Left ventricle myocardium inferior (tissue), 1 donor: ENCODE data around the gene TJP3. TPM values are rescaled to one million over a fixed set of nuclear protein-coding genes. Genes with fewer than 3 reads are reported as not detected.

ENCODE experiments used
- DNase-seq: peaks from one replicate; pipeline ENCODE4 v3.0.0-alpha.2; 2020
- H3K27ac ChIP-seq: fragments of 200-600 bp; replicated peaks from 2 replicates; pipeline ENCODE4 v1.8.0; 2021
- H3K27me3 ChIP-seq: fragments of 200-600 bp; 2 replicates; pipeline ENCODE4 v1.8.0; 2021; ENCODE audit warnings: low read depth
- H3K36me3 ChIP-seq: fragments of 200-600 bp; 2 replicates; pipeline ENCODE4 v1.8.0; 2021
- H3K4me1 ChIP-seq: fragments of 200-600 bp; 2 replicates; pipeline ENCODE4 v1.8.0; 2021
- H3K4me3 ChIP-seq: fragments of 200-600 bp; 2 replicates; pipeline ENCODE4 v1.8.0; 2021; ENCODE audit warnings: mild to moderate bottlenecking, moderate library complexity
- H3K9me3 ChIP-seq: fragments of 200-600 bp; replicated peaks from 2 replicates; pipeline ENCODE4 v1.8.0; 2021
- intact Hi-C: fragments of 100-400 bp; cut with micrococcal nuclease; formaldehyde crosslinking; loops from one replicate; pipeline ENCODE4 v1.11.0; 2022
- total RNA-seq: library from RNA; stranded (reverse); fragmentation: NEBNext Ultra II Directional; extraction: Animal tissue kit (Norgen Biotek cat#: 25700); gene quantifications from one replicate; pipeline ENCODE4 v1.2.1, GENCODE V29; 2021
- TF ChIP-seq, protein P1 (sequence below): fragments of 200-600 bp; IDR thresholded peaks from 2 replicates; pipeline ENCODE4 v1.8.0; 2021; ENCODE audit warnings: antibody characterized with exemption, mild to moderate bottlenecking, borderline replicate concordance
- donor health status: DM: no; HTN: yes; CAD: no; lungs with severe emphysema.

The TJP3 gene
- total RNA-seq, 1 donor from 2014 or later, result not detected

DNA sequence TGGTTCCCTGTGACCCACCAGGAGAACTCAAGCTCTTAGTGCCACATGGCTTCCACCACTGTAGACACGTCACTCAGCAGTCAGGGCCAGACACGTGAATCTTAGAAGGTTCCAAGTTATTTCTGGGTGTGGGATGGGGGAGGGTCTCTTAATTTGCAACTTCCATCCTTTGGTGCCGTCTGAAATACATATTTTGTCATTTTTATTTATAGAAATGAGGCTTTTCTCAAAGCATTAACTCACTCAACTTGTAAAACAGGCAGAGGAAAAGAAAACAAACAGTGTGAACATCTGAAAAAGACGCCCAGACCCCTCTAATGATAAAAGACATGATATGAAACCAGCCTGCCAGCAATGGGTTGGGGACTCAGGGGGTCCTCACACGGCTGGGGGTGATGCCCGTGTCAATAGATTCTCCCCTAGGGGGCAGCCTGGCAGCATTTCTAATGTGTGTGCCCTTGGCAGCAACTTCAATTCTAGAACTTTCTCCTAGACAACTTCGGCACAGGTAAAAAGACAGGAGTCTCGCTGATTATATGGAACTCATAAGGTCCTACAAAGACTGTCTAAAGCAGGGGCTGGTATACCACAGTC lies 23.3 kb upstream of the TJP3 start:
- H3K27me3 ChIP-seq, result no peaks in the 10 kb centered on the region
- DNase-seq, result no peak
- intact Hi-C loops, result no loop called here
- peak overlapping the region; percentile 81 for H3K27ac ChIP-seq
- TF ChIP-seq, protein P1, sequence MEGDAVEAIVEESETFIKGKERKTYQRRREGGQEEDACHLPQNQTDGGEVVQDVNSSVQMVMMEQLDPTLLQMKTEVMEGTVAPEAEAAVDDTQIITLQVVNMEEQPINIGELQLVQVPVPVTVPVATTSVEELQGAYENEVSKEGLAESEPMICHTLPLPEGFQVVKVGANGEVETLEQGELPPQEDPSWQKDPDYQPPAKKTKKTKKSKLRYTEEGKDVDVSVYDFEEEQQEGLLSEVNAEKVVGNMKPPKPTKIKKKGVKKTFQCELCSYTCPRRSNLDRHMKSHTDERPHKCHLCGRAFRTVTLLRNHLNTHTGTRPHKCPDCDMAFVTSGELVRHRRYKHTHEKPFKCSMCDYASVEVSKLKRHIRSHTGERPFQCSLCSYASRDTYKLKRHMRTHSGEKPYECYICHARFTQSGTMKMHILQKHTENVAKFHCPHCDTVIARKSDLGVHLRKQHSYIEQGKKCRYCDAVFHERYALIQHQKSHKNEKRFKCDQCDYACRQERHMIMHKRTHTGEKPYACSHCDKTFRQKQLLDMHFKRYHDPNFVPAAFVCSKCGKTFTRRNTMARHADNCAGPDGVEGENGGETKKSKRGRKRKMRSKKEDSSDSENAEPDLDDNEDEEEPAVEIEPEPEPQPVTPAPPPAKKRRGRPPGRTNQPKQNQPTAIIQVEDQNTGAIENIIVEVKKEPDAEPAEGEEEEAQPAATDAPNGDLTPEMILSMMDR, result no peak
- peaks cover 8% of the 10 kb centered on the region for H3K36me3 ChIP-seq
- H3K4me1 ChIP-seq, result peaks cover 50% of the 10 kb centered on the region
- no peak overlapping the region for H3K4me3 ChIP-seq
- H3K9me3 ChIP-seq, result peaks cover 7% of the 10 kb centered on the region

DNA sequence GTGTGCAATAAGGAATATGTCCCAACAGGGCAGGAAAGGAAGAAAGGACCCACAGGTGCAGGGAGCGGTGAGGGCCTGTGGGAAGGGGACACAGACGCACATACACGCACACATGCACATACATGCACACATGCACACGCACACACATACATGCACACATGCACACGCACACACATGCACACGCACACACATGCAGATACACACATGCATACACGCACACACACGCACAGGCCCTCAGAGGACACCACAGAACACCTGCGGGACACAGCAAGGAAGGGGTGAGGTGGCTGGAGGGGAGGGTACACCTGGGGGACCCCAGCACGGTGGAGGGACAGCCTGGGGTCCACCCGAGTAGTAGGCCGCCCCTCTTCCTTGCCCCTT lies 20.8 kb upstream of the TJP3 start:
- peaks cover 13% of the 10 kb centered on the region for H3K9me3 ChIP-seq
- peaks cover 47% of the 10 kb centered on the region for H3K4me1 ChIP-seq
- H3K4me3 ChIP-seq, result peak overlapping the region; percentile 30
- DNase-seq, result no peak
- H3K27ac ChIP-seq, result peak overlapping the region; percentile 42
- intact Hi-C loops, result no loop called here
- H3K27me3 ChIP-seq, result no peaks in the 10 kb centered on the region
- TF ChIP-seq, protein P1, result no peak
- H3K36me3 ChIP-seq, result peaks cover 13% of the 10 kb centered on the region

- intact Hi-C loops, result no loop called here
- Histone ChIP-seq H3K9me3 (peaks cover 13% of the 10 kb centered on the region), H3K4me1 (peaks cover 45% of the 10 kb centered on the region), H3K36me3 (peaks cover 13% of the 10 kb centered on the region), H3K4me3 (peak overlapping the region; percentile 30), H3K27ac (peak overlapping the region; percentile 42), H3K27me3 (no peaks in the 10 kb centered on the region)
- TF ChIP-seq, protein P1, result no peak
- DNase-seq, result no peak
Observed at GRCh38 chr19:3687774-3688706, 20.1 kb upstream of the TJP3 start.

DNA sequence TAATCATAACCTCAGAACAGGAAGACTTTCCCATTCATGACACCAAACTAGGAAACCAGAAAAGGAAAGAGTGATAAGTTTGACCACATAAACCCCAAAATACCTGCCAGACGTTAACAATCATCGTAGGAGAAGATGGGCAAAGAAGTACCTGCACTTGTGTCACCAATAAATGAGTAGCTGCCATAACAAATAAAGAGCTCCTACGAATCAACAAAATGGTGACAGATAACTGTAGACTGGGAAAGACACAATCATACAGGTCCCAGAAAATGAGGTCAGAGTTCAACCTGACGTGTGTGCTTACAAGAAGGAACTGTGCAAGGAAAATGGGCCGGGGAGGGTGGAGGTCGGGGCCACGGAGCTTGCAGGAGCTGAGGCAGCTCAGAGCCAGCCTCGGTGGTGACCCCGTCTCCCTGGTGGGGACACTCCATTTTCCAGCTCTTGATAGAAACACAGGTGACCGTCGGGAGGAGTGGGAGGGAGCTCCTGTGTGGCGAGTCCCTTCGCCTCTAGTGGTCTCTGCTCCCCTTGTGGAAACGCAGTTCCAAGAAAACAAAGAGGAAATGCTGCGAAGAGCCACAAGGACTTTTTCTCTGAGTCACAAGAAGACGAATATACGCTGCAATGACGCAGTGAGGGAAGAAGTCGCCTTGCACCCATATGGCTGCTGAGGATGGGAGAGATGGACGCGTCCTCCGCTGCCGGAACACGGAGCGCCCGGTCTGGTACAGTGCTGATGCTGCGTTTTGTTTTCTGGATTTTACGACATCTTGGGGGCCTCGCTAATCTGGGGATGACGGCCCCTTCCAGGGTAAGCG lies 17.4 kb upstream of the TJP3 start:
- DNase-seq, result no peak
- peaks cover 6% of the 10 kb centered on the region for H3K9me3 ChIP-seq
- intact Hi-C loops, result no loop called here
- TF ChIP-seq, protein P1, result no peak
- peaks cover 12% of the 10 kb centered on the region for H3K36me3 ChIP-seq
- H3K4me3 ChIP-seq, result no peak overlapping the region
- no peak overlapping the region for H3K27ac ChIP-seq
- no peaks in the 10 kb centered on the region for H3K27me3 ChIP-seq
- peaks cover 46% of the 10 kb centered on the region for H3K4me1 ChIP-seq

DNA sequence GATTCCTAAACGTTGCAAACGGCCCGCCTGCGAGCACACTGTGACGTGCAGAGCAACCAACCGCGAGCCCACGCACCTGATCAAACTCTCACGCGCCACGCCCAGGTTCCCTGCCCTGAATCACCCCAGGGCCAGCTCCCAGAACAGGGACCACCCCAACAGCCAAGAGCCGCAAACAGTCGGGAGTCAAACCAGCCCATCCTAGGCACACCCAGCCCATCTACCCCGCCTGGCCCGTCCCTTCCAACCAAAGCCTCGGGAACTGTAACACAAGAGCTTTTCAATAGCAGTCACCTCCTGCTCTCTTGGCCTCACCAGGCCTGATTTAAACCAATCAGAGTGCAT lies 16.8 kb upstream of the TJP3 start:
- no peak overlapping the region for H3K27ac ChIP-seq
- no peak overlapping the region for H3K4me3 ChIP-seq
- H3K36me3 ChIP-seq, result peaks cover 12% of the 10 kb centered on the region
- peaks cover 46% of the 10 kb centered on the region for H3K4me1 ChIP-seq
- TF ChIP-seq, protein P1, result no peak
- intact Hi-C loops, result no loop called here
- H3K9me3 ChIP-seq, result peaks cover 6% of the 10 kb centered on the region
- no peak for DNase-seq
- H3K27me3 ChIP-seq, result no peaks in the 10 kb centered on the region
